ENCODE measurements around the gene SLC30A1. TPM values are rescaled to one million over a fixed set of nuclear protein-coding genes. Genes with fewer than 3 reads are reported as not detected.

Gene SLC30A1
- total and polyA plus RNA-seq, 2 of the 8 experiments (the other 6 are each of a cell fraction or from before 2014, with no cell fraction given) = 4.5 to 14.0 TPM

- POLR2A ChIA-PET (ENCODE audit: partially characterized antibody) = interaction anchor here (1.7 kb wide), 1 partner anchor 15 kb away, joined by 6 read pairs; no protein-coding TSS in a partner anchor
- TF ChIP-seq SRF (IDR thresholded peaks at IDR 0.05; ENCODE audit: low read depth, low read length) (no peak), RBBP5 (IDR thresholded peaks at IDR 0.05; ENCODE audit: borderline replicate concordance, low read depth, low read length) (no peak), ATF2 (IDR thresholded peaks at IDR 0.05; ENCODE audit: low read length) (no peak), USF2 (IDR thresholded peaks at IDR 0.05; ENCODE audit: low read length) (no peak), JUN (IDR thresholded peaks at IDR 0.05; ENCODE audit: low read depth, low read length) (no peak), CREB1 (IDR thresholded peaks at IDR 0.05) (no peak), SIN3A (conservative IDR thresholded peaks at IDR 0.05 in 1 of 2, IDR thresholded peaks at IDR 0.05 in 1 of 2; ENCODE audit: low read depth in 1 of 2, low read length in 2 of 2) (no peak), CHD2 (IDR thresholded peaks at IDR 0.05; ENCODE audit: low read length) (no peak), RNF2 (IDR thresholded peaks at IDR 0.05; ENCODE audit: borderline replicate concordance, low read depth, low read length, missing control alignments, poor library complexity, severe bottlenecking) (no peak), BRCA1 (IDR thresholded peaks at IDR 0.05; ENCODE audit: low read depth, low read length) (no peak), ZNF274 (IDR thresholded peaks at IDR 0.05; ENCODE audit: borderline replicate concordance, extremely low read depth, low read length) (no peak)
Measured at GRCh38 chr1:211529011-211529410, 50.0 kb downstream of the SLC30A1 start.

More at GRCh38 chr1:211529011-211529410, 50.0 kb downstream of the SLC30A1 start:
- no peak overlapping the region for H3K14ac ChIP-seq (ENCODE audit: insufficient read length)
- WGBS, 2 experiments (ENCODE audit: extremely low coverage in 1 of 2, insufficient coverage in 1 of 2, insufficient read length in 1 of 2, insufficient replicate concordance in 2 of 2, low coverage in 1 of 2, low lambda C conversion rate in 2 of 2, missing lambda C conversion rate in 1 of 2) = 93% methylated on average over 7 of the region's 7 CpGs; no CpG with 5 or more reads in 1 of the 2 experiments
- H3K4me3 ChIP-seq (ENCODE audit: extremely low read depth in 1 of 4, insufficient read depth in 2 of 4, low read depth in 3 of 4, low read length in 4 of 4) = no peak overlapping the region
- no peak for FAIRE-seq
- no peak overlapping the region for H3K27ac ChIP-seq (ENCODE audit: low read depth, low read length)
- no peak overlapping the region for H3K23ac ChIP-seq (ENCODE audit: insufficient read length)
- H3K23me2 ChIP-seq (ENCODE audit: low read depth, low read length) = no peaks in the 10 kb centered on the region
- no peak overlapping the region for H2AFZ ChIP-seq (ENCODE audit: low read length)
- H2BK5ac ChIP-seq (ENCODE audit: low read depth, low read length) = no peak overlapping the region
- no peak overlapping the region for H2AK5ac ChIP-seq (ENCODE audit: low read depth, low read length)
- H3K9me3 ChIP-seq (ENCODE audit: insufficient read depth in 2 of 2, low read depth in 1 of 2, low read length in 1 of 2) = no peaks in the 10 kb centered on the region
- no peak overlapping the region for H3K4me2 ChIP-seq (ENCODE audit: insufficient read depth in 1 of 2, low read depth in 2 of 2, low read length in 2 of 2)
- no peak overlapping the region for H2BK20ac ChIP-seq (ENCODE audit: low read length)
- no peak overlapping the region for H3K9ac ChIP-seq (replicated peaks in 1 of 4; ENCODE audit: extremely low read depth in 1 of 4, low read depth in 3 of 4, low read length in 3 of 4)
- no peak overlapping the region for H3K4ac ChIP-seq (replicated peaks; ENCODE audit: insufficient read length, low read depth, low read length)
- no peaks in the 10 kb centered on the region for H3K79me1 ChIP-seq (ENCODE audit: low read depth, low read length)
- no peaks in the 10 kb centered on the region for H3K36me3 ChIP-seq (ENCODE audit: control insufficient read depth in 2 of 4, insufficient read depth in 4 of 4, low read length in 3 of 4)
- no peaks in the 10 kb centered on the region for H4K20me1 ChIP-seq (replicated peaks in 1 of 2; ENCODE audit: control insufficient read depth in 1 of 2, insufficient read depth in 2 of 2, low read length in 2 of 2)
- CTCF ChIA-PET (ENCODE audit: partially characterized antibody) = interaction anchor here (1.1 to 2.3 kb wide), 4 partner anchors 9 to 50 kb away, joined by 3 to 12 read pairs (median 6); no protein-coding TSS in a partner anchor
- no peaks in the 10 kb centered on the region; a peak in 1 of 7 replicates for H3K4me1 ChIP-seq (replicated peaks in 1 of 4; ENCODE audit: control insufficient read depth in 3 of 4, insufficient read depth in 4 of 4, low read length in 3 of 4)
- no peak overlapping the region for H2BK12ac ChIP-seq (ENCODE audit: low read depth, low read length)
- no peak overlapping the region for H4K91ac ChIP-seq (replicated peaks; ENCODE audit: insufficient read length, low read length)
- no peak overlapping the region for H3K56ac ChIP-seq (replicated peaks; ENCODE audit: insufficient read length, low read depth, low read length)
- H3K27me3 ChIP-seq (replicated peaks in 1 of 4; ENCODE audit: control insufficient read depth in 3 of 4, extremely low read depth in 1 of 4, insufficient read depth in 3 of 4, low read length in 3 of 4) = no peaks in the 10 kb centered on the region; a peak in 1 of 7 replicates
- no peak overlapping the region for H2BK120ac ChIP-seq (replicated peaks; ENCODE audit: low read depth, low read length)
- no peak overlapping the region for H4K5ac ChIP-seq (ENCODE audit: insufficient read length, low read depth, low read length)
- H4K8ac ChIP-seq (ENCODE audit: extremely low read depth, insufficient read depth, low read length) = no peak overlapping the region
- no peak overlapping the region for H3K18ac ChIP-seq (ENCODE audit: extremely low read depth, low read length)
- no peak for DNase-seq (ENCODE audit: low read depth in 1 of 2, low spot score in 2 of 2)
- no peaks in the 10 kb centered on the region for H3K79me2 ChIP-seq (ENCODE audit: control insufficient read depth in 1 of 2, insufficient read depth in 2 of 2, low read length in 2 of 2)
- no peak overlapping the region for H2BK15ac ChIP-seq (ENCODE audit: low read length)
